Measurements from ENCODE around the gene CELSR1. TPM values are rescaled to one million over a fixed set of nuclear protein-coding genes. Genes with fewer than 3 reads are reported as not detected.

CELSR1 gene
- total RNA-seq, 3 donors from 2014 or later: 0.22 to 0.63 (median 0.38) TPM

DNA sequence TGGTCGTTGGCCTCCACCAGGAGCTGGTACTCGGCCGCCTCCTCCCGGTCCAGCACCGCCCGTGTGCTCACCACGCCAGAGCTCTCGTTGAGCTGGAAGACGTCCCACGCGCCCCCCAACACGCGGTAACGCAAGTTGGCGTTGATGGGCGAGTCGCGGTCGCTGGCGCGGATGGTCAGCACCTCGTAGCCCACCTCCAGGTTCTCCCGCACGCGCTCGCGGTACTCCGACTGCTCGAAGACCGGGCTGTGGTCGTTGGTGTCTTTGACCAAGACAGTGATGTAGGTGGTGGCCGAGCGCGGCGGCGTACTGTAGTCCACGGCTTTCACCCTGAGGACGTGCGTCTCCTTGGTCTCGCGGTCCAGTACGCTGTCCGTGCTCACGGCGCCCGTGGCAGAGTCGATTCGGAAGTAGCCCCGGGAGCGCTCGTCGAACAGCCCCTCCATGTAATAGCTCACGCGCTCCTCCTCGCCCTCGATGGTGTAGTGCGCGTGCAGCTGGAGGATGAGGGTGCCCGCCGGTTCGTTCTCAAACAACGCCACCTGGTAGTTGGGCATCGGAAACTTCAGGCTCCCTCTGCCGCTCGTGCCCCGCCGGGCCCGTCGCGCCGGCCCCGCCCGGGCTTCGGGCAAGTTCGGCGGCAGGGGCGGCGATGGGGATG is 1.4 kb downstream of the CELSR1 start:
- no peak for ATAC-seq
- Mint-ChIP-seq H3K27me3 (ENCODE audit: low read depth) (peaks cover 54% of the 10 kb centered on the region), H3K4me1 (ENCODE audit: low read depth) (peaks cover 12% of the 10 kb centered on the region), H3K36me3 (ENCODE audit: insufficient read depth) (no peaks in the 10 kb centered on the region), H3K9me3 (no peaks in the 10 kb centered on the region), H3K4me3 (no peak overlapping the region)
- DNase-seq: no peak

GRCh38 chr22:46534901-46535630 is 2.4 kb downstream of the CELSR1 start:
- H3K27me3 Mint-ChIP-seq (ENCODE audit: low read depth): peaks cover 47% of the 10 kb centered on the region
- H3K4me3 Mint-ChIP-seq: no peak overlapping the region
- H3K36me3 Mint-ChIP-seq (ENCODE audit: insufficient read depth): no peaks in the 10 kb centered on the region
- H3K4me1 Mint-ChIP-seq (ENCODE audit: low read depth): peaks cover 12% of the 10 kb centered on the region
- H3K9me3 Mint-ChIP-seq: no peaks in the 10 kb centered on the region
- ATAC-seq (no peak), DNase-seq (no peak)

- ATAC-seq (no peak), DNase-seq (no peak)
- Mint-ChIP-seq H3K4me3 (no peak overlapping the region), H3K36me3 (ENCODE audit: insufficient read depth) (no peaks in the 10 kb centered on the region), H3K27me3 (ENCODE audit: low read depth) (peaks cover 41% of the 10 kb centered on the region), H3K9me3 (no peaks in the 10 kb centered on the region), H3K4me1 (ENCODE audit: low read depth) (peaks cover 12% of the 10 kb centered on the region)
Observed at GRCh38 chr22:46534177-46534776, 3.1 kb downstream of the CELSR1 start.

DNA sequence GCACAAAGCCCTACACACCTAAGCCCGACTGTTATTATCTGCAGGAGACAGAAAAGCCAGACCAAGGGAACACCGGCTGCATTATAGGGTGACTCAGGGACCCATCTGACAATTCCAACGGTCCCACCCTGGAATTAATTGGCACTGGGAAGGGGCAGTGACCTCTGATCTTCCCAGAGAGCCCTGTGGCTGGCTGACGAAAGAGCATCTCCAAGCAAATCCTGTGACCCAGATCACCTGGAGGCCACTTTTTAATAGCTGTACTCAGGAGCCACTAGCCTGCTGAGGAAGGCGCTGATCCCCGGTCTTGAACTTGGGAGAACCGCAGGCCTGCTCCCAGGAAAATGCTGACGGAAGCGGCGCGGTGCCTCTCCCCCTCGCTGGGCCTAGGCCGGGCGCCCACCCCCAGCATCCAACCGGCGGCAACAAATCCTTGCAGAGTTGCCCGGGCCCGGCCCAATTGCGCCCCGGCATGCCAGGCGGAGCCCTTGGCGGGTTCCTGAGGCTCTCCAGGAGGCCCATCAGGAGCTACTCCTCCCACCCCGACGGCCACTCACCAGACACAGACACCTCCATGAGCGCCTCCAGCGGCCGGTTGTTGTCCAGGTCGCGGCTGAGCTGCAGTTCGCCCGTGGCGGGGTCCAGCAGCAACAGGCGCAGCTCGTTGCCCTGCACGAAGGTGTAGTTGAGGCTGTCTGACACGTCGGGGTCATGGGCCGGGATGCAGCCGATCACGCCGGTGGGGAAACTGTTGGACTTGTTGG is 4.2 kb downstream of the CELSR1 start:
- H3K27me3 Mint-ChIP-seq (ENCODE audit: low read depth): peaks cover 32% of the 10 kb centered on the region
- no peaks in the 10 kb centered on the region for H3K9me3 Mint-ChIP-seq
- no peak overlapping the region for H3K4me3 Mint-ChIP-seq
- DNase-seq (no peak), ATAC-seq (no peak)
- H3K4me1 Mint-ChIP-seq (ENCODE audit: low read depth): peaks cover 5% of the 10 kb centered on the region
- H3K36me3 Mint-ChIP-seq (ENCODE audit: insufficient read depth): no peaks in the 10 kb centered on the region

GRCh38 chr22:46532416-46532815 is 5.0 kb downstream of the CELSR1 start:
- H3K36me3 Mint-ChIP-seq (ENCODE audit: insufficient read depth): no peaks in the 10 kb centered on the region
- H3K9me3 Mint-ChIP-seq: no peaks in the 10 kb centered on the region
- H3K27me3 Mint-ChIP-seq (ENCODE audit: low read depth): peaks cover 31% of the 10 kb centered on the region
- no peak overlapping the region for H3K4me3 Mint-ChIP-seq
- H3K4me1 Mint-ChIP-seq (ENCODE audit: low read depth): peaks cover 2% of the 10 kb centered on the region
- no peak for DNase-seq
- ATAC-seq: no peak

GRCh38 chr22:46531581-46532175 is 5.7 kb downstream of the CELSR1 start:
- H3K27me3 Mint-ChIP-seq (ENCODE audit: low read depth): peaks cover 33% of the 10 kb centered on the region
- peaks cover 2% of the 10 kb centered on the region for H3K4me1 Mint-ChIP-seq (ENCODE audit: low read depth)
- H3K36me3 Mint-ChIP-seq (ENCODE audit: insufficient read depth): no peaks in the 10 kb centered on the region
- H3K9me3 Mint-ChIP-seq: no peaks in the 10 kb centered on the region
- H3K4me3 Mint-ChIP-seq: no peak overlapping the region
- DNase-seq: no peak
- no peak for ATAC-seq

DNA sequence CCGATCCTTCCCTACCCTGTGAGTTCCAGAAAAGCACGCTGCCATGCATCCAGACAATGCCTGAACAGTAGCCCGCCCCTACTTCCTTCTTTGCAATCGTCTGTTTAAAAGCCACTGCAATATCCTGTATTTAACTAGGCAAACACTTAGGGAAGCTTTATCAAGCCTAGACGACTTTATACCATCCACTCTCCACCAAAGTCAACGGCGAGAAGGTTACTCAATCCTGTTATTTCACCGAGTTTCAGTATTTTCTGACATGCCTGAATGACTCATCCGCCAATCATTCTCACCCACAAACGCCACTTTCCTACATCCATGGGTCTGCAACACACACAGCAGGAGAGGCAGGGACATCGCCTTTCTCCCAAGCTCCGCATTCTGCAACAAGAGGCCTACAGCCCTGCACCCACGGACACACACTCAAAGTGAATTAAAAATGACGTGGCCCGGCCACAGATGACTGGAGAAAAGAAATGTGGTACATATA is 9.3 kb downstream of the CELSR1 start:
- Mint-ChIP-seq H3K9me3 (no peaks in the 10 kb centered on the region), H3K27me3 (ENCODE audit: low read depth) (peaks cover 13% of the 10 kb centered on the region), H3K4me1 (ENCODE audit: low read depth) (no peaks in the 10 kb centered on the region), H3K4me3 (no peak overlapping the region), H3K36me3 (ENCODE audit: insufficient read depth) (no peaks in the 10 kb centered on the region)
- DNase-seq (no peak), ATAC-seq (peak in 1 of 2 donors; percentile 52)

GRCh38 chr22:46526244-46526839 is 11.1 kb downstream of the CELSR1 start:
- Mint-ChIP-seq H3K27me3 (ENCODE audit: low read depth) (peaks cover 9% of the 10 kb centered on the region), H3K9me3 (no peaks in the 10 kb centered on the region), H3K4me1 (ENCODE audit: low read depth) (no peaks in the 10 kb centered on the region), H3K36me3 (ENCODE audit: insufficient read depth) (no peaks in the 10 kb centered on the region), H3K4me3 (no peak overlapping the region)
- no peak for ATAC-seq
- DNase-seq: no peak

- Mint-ChIP-seq H3K27me3 (ENCODE audit: low read depth) (peaks cover 9% of the 10 kb centered on the region), H3K4me3 (no peak overlapping the region), H3K9me3 (no peaks in the 10 kb centered on the region), H3K4me1 (ENCODE audit: low read depth) (no peaks in the 10 kb centered on the region), H3K36me3 (ENCODE audit: insufficient read depth) (no peaks in the 10 kb centered on the region)
- DNase-seq (no peak), ATAC-seq (no peak)
Observed at GRCh38 chr22:46525389-46526243, 11.8 kb downstream of the CELSR1 start.

DNA sequence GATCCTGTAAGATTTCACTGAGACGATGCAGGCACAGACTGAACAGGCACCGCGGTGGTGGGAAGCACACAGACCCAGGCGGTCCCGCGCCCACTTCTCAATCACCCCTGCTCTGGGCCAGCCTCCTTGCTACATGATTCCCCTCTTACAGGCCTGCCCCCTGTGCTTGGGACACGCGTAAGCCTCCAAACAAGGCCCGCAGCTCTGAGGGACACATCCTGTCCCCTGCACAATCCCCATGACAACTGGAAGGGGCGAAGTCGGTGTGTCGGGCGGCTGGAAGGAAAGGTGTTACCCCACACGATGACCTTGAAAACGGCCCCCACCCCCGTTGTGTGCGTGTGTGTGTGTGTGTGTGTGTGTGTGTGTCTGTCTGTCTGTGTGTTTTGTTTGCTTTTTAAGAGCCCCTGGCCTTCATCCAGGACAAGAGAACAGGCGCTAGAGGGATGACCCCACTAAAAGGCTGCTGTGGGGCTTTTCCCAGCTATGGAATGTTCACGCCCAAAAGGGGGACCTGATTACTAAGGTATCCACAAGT is 13.1 kb downstream of the CELSR1 start:
- Mint-ChIP-seq H3K9me3 (no peaks in the 10 kb centered on the region), H3K27me3 (ENCODE audit: low read depth) (peaks cover 9% of the 10 kb centered on the region), H3K4me1 (ENCODE audit: low read depth) (no peaks in the 10 kb centered on the region), H3K4me3 (no peak overlapping the region), H3K36me3 (ENCODE audit: insufficient read depth) (no peaks in the 10 kb centered on the region)
- ATAC-seq (no peak), DNase-seq (no peak)

DNA sequence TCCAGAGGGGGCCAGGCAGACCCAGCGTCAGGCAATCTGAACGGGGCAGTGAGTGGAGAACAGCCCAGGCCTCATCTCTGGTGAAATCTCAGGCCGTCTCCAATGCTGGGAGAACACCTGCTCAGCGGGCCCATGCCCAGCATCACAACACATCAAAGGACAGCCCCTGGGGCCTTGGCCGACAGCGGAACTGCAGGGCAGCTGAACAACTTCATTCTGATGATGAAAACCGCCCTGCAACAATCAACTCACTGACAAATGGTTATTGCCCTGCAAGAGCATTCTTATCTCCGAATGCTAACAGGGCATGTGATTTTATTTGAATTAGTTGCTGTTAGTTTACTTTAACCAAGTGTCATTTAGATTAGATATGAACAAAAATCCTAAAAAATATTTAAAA is 14.6 kb downstream of the CELSR1 start:
- ATAC-seq: no peak
- Mint-ChIP-seq H3K27me3 (ENCODE audit: low read depth) (peaks cover 10% of the 10 kb centered on the region), H3K36me3 (ENCODE audit: insufficient read depth) (no peaks in the 10 kb centered on the region), H3K4me1 (ENCODE audit: low read depth) (no peaks in the 10 kb centered on the region), H3K9me3 (no peaks in the 10 kb centered on the region), H3K4me3 (no peak overlapping the region)
- no peak for DNase-seq

DNA sequence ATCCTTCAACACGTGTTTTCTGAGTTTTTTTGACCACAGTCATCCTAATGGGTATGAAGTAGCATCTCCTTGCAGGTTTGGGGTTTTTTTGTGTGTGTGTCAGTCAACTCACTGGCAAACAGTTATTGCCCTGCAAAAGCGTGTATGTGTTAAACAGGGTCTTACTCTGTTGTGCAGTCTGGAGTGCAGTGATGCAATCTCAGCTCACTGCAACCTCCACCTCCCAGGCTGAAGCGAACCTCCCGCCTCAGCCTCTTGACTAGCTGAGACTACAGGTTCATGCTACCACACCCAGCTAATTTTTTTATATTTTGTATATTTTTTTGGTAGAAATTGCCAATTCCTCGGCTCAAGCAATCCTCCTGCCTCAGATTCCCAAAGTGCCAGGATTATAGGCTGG is 15.4 kb downstream of the CELSR1 start:
- ATAC-seq (no peak), DNase-seq (no peak)
- Mint-ChIP-seq H3K36me3 (ENCODE audit: insufficient read depth) (no peaks in the 10 kb centered on the region), H3K4me1 (ENCODE audit: low read depth) (no peaks in the 10 kb centered on the region), H3K4me3 (no peak overlapping the region), H3K27me3 (ENCODE audit: low read depth) (peaks cover 5% of the 10 kb centered on the region), H3K9me3 (no peaks in the 10 kb centered on the region)

DNA sequence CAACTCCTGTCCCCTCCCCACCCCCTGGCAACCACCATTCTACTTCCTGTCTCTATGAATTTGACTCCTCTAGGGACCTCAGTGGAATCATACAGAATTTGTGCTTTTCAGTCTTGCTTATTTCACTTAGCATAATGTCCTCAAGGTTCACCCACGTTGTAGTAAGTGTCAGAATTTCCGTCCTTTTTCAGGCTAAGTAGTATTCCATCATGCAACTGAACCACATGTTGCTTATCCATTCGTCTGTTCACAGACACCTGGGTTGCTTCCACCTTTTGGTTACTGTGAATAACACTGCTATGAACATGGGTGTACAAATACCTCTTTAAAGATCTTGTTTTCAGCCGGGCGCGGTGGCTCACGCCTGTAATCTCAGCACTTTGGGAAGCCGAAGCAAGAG is 16.5 kb downstream of the CELSR1 start:
- ATAC-seq (no peak), DNase-seq (no peak)
- Mint-ChIP-seq H3K4me3 (no peak overlapping the region), H3K4me1 (ENCODE audit: low read depth) (no peaks in the 10 kb centered on the region), H3K27me3 (ENCODE audit: low read depth) (peaks cover 5% of the 10 kb centered on the region), H3K9me3 (no peaks in the 10 kb centered on the region), H3K36me3 (ENCODE audit: insufficient read depth) (no peaks in the 10 kb centered on the region)
